Spinal cord (tissue), 10 donors: ENCODE data around the gene CCDC86. TPM values are rescaled to one million over a fixed set of nuclear protein-coding genes. Genes with fewer than 3 reads are reported as not detected.

ENCODE experiments used
- DNase-seq, 6 donors: peaks; one replicate each; pipeline versions ENCODE4 v3.0.0 to v3.0.0-alpha.2; 2013 to 2015; ENCODE audit warnings: low spot score in 6 of 6, low read depth in 4 of 6
- H3K27ac ChIP-seq: one replicate; pipeline ENCODE4 v1.5.1; 2013; ENCODE audit warnings: low read depth, low read length, control low read depth
- H3K27me3 ChIP-seq: one replicate; pipeline ENCODE4 v1.6.1; 2013; ENCODE audit warnings: low read length; ENCODE audit not compliant: control insufficient read depth, insufficient read depth
- H3K36me3 ChIP-seq: one replicate; pipeline ENCODE4 v1.6.1; 2013; ENCODE audit warnings: low read length; ENCODE audit not compliant: control insufficient read depth, insufficient read depth
- H3K4me1 ChIP-seq: one replicate; pipeline ENCODE4 v1.6.1; 2013; ENCODE audit warnings: low read length; ENCODE audit not compliant: control insufficient read depth, insufficient read depth
- H3K4me3 ChIP-seq: one replicate; pipeline ENCODE4 v1.5.1; 2013; ENCODE audit warnings: low read depth, low read length, control low read depth
- H3K9me3 ChIP-seq: one replicate; pipeline ENCODE4 v1.6.1; 2013; ENCODE audit warnings: low read length; ENCODE audit not compliant: control insufficient read depth, insufficient read depth
- WGBS: methylation state at CpG from one replicate; pipeline ENCODE4 v1.1.5; 2013; ENCODE audit warnings: missing lambda C conversion rate; ENCODE audit not compliant: insufficient coverage; 5-methylcytosine and 5-hydroxymethylcytosine counted together
- polyA plus RNA-seq, 2 donors: library from polyadenylated mRNA; unstranded; fragments of 120-200 nt; gene quantifications; one replicate each; pipeline ENCODE4 v1.2.1, GENCODE V29; 2013; ENCODE audit not compliant: insufficient read length in 2 of 2
- total RNA-seq, 2 donors: library from RNA; depleted of rRNA in 1 of 2; stranded (reverse); fragments of 120-200 nt in 1 of 2; fragments of >200 nt in 1 of 2; gene quantifications; one replicate each; pipeline versions ENCODE4 v1.2.3 to v1.2.4, GENCODE V29; 2013 to 2014
- donor health status: healthy.

The CCDC86 gene
- total and polyA plus RNA-seq, 4 donors = 6.5 to 19.8 (median 14.4) TPM

DNA sequence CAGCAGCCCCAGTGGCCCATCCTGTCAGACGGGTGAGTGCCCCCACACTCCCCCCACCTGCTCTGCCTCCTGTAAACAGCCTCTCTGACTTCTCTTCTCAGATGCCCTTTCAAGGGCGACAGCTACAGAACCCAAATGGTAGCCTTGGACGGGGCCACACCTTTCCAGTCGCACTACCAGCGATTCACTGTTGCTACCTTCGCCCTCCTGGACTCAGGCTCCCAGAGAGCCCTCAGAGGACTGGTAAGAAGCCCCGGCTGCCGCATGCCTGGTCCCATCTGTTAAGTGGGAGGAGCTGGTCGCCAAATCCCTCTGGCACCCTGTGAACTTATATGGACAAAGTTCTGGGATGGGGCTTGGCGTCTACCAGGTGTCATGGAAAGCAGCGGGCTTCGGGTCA lies 31.6 kb downstream of the CCDC86 start:
- Histone ChIP-seq H3K4me1 (peaks cover 32% of the 10 kb centered on the region), H3K4me3 (no peak overlapping the region), H3K9me3 (no peaks in the 10 kb centered on the region), H3K27me3 (no peaks in the 10 kb centered on the region), H3K36me3 (peaks cover 14% of the 10 kb centered on the region), H3K27ac (no peak overlapping the region)
- DNase-seq = no peak
- 91% methylated on average over 7 of the region's 12 CpGs for WGBS

DNA sequence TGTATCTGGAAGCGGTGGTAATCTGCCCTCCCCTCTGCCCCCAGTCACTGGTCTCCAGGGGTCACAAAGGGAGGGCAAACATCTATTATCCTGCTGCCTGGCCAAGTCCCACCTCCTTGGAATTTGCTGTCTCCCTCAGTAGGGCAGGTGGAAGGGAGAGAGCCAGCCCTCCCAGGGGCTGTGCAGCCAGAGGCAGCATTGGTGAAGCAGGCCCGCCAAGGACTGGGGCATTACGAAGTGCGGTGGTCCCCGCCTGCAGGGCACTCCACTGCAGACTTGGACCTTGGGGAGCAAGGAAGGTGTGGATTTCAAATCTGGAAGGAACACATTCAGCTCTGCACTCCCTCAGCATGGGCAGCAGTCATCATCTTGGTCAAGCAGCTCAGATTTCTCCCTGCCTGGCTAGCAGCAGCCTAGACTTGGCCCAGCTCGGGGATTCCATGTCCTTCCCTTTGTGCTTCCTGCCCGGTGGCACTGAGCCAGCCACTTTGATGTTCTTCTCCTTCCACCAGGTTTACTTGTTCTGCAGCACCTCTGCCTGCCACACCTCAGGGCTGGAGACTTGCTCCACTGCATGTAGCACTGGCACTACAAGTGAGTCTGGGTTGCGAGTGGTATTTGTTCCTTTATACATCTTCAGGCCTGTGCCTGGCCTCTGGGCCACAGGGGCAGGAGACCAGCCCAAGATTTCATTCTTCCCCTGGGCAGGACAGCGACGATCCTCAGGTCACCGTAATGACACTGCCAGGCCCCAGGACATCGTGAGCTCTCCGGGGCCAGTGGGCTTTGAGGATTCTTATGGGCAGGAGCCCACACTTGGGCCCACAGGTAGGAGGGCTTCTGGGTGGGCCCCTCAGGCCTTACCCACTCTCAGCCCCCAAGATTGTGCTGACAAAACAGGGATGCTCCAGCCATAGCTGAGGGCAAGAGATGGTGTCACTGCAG lies 32.8 kb downstream of the CCDC86 start:
- no peaks in the 10 kb centered on the region for H3K9me3 ChIP-seq
- 99% methylated on average over 12 of the region's 13 CpGs for WGBS
- H3K4me3 ChIP-seq = no peak overlapping the region
- DNase-seq = no peak
- no peaks in the 10 kb centered on the region for H3K27me3 ChIP-seq
- no peak overlapping the region for H3K27ac ChIP-seq
- H3K4me1 ChIP-seq = peaks cover 28% of the 10 kb centered on the region
- H3K36me3 ChIP-seq = peaks cover 14% of the 10 kb centered on the region

DNA sequence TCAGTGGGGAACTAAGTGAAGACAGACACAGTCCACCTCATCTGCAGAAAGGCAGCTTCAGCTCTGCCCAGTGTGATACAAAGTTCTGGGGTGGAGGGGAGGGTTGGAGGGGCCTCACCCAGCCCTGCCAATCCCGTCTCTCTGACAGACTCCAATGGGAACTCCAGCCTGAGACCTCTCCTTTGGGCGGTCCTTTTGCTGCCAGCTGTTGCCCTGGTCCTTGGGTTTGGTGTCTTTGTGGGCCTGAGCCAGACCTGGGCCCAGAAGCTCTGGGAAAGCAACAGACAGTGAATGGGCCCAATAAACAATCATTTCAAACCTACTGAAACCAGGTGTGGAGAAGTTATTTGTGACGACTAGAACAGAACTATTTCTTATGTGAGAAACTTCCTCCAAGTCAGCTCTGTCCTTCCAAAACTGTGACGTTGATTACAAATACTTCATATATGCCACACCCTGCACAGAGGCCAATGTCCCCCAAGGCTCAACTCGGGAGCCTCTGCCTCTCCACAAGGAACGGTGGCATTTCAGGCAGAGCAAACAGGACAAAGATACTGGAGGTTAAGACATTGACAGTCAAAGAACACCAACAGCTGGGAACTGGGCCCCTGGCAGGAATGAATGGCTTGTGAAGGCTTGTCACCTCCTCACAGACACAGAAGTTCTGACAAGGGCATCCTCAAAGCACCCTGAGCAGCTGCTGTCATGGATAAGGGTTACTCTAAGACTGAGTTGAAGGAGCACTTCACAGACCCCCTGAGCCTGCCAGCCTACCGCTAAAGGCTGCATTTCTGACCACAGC lies 33.7 kb downstream of the CCDC86 start:
- H3K9me3 ChIP-seq = no peaks in the 10 kb centered on the region
- no peak for DNase-seq
- WGBS = 98% methylated on average over 5 of the region's 7 CpGs
- H3K27me3 ChIP-seq = no peaks in the 10 kb centered on the region
- no peak overlapping the region for H3K4me3 ChIP-seq
- H3K4me1 ChIP-seq = peaks cover 28% of the 10 kb centered on the region
- peaks cover 17% of the 10 kb centered on the region for H3K36me3 ChIP-seq
- no peak overlapping the region for H3K27ac ChIP-seq

DNA sequence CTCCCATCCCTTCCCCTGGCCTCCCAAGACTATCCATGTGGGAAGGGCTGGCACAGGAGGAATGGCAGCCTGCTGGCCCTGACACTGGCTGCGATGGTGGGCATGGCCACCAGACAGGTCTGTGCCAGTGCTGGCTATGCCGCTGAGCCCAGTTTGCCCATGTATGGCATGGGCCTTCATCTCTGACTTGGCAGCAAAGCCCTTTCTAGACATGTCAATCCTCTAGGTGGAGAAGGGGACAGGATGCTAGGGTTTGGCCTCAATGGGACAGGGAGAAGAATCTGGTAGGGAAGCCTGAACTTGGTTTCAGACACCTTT lies 34.2 kb downstream of the CCDC86 start:
- no peaks in the 10 kb centered on the region for H3K9me3 ChIP-seq
- peaks cover 26% of the 10 kb centered on the region for H3K4me1 ChIP-seq
- no peaks in the 10 kb centered on the region for H3K27me3 ChIP-seq
- no peak overlapping the region for H3K27ac ChIP-seq
- peaks cover 19% of the 10 kb centered on the region for H3K36me3 ChIP-seq
- H3K4me3 ChIP-seq = no peak overlapping the region
- 93% methylated on average over 2 of the region's 2 CpGs for WGBS
- DNase-seq = no peak

DNA sequence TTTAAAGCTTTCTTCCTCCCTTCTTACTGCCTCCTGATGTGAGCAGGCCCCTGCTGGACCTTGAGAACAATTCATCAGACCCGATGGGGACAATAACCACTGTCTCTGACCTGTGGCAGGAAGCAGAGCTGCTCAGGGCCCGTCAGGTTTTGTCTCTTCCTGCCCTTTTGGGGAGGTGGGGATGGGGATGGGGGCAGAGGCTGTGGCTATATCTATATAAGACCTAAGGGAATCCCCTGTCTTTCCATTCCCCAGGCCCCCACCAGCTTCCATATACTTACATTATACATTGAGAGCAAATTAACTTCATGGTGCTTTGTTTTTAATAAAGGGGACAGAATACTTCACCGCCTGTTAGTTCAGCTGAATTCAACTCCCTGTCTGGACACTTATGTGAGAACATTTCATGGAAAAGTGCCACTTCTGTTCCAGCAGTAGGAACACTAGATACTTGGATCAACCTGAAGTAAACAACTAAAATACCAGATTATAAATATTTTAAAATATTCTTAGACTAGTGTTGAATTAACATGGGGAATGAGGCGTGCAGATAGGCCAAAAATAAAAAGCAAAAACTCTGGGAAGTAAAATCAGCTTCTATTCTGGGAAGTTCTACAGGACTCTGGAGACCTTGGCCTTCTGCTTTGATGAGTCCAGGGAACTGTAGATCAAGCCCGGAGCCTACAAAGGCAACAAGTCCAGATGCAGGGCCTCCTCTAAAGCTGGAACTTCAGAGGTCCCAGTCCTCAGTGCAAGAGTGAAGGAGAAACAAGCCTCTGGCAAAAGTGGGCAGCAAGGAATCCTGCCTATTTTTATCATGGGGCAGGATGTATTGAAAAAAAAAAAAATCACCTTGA lies 36.6 kb downstream of the CCDC86 start:
- H3K27ac ChIP-seq = peak overlapping the region; percentile 10
- no peaks in the 10 kb centered on the region for H3K27me3 ChIP-seq
- no peaks in the 10 kb centered on the region for H3K9me3 ChIP-seq
- DNase-seq = no peak
- peaks cover 11% of the 10 kb centered on the region for H3K4me1 ChIP-seq
- WGBS = 63% methylated on average over 3 of the region's 5 CpGs
- H3K4me3 ChIP-seq = no peak overlapping the region
- H3K36me3 ChIP-seq = peaks cover 19% of the 10 kb centered on the region

DNA sequence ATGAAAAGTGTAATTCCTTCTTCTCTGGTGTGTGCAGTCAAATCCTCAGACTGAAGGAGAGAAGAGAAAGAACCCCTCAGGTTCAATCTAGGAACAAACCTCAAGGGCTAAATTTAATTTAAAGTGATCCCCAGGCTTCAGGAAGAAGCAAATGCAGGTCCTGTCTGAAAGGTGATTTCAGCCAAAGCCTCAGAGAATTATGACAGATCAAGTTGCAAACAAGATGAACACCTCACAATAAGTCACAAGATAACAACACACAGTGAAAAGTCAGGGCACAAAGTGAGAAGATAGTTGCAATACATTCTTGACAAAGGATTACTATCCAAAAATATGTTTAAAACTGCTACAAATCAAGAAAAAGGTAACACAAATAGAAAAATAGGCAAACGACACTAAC lies 37.2 kb downstream of the CCDC86 start:
- no peak for DNase-seq
- H3K27me3 ChIP-seq = no peaks in the 10 kb centered on the region
- WGBS = no CpG with 5 or more reads among the region's 1 CpG
- peaks cover 19% of the 10 kb centered on the region for H3K36me3 ChIP-seq
- peaks cover 11% of the 10 kb centered on the region for H3K4me1 ChIP-seq
- peak overlapping the region; percentile 10 for H3K27ac ChIP-seq
- H3K4me3 ChIP-seq = no peak overlapping the region
- no peaks in the 10 kb centered on the region for H3K9me3 ChIP-seq

DNA sequence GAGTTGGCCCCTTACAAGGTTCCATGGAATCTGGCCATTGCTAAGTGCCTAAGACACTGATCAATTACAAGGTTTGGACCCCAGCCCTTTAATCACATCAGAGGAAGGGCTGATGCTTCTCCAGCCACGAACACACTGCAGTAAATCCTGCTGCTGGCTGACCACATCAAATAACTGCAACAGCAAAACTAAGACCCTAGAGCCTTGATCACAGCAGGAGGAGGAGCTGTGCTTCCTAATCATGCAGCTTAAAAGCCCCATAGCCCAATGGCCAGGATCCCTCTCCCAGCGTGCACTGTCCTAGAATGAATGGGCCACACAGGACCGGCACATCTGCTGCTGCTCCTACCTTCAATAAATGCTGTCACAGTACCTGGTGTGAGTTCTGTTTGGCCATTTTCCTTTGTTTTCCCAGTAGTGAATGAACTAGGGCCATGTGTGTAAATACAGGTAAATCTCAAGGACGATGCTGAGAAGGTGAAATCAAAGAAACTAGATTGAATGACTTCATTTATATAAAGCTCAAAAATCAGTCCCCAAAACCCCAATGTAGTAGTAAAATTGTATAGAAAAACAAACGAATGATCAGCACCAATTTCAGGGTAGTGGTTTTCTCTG lies 38.2 kb downstream of the CCDC86 start:
- Histone ChIP-seq H3K27me3 (no peaks in the 10 kb centered on the region), H3K4me1 (peaks cover 8% of the 10 kb centered on the region), H3K9me3 (no peaks in the 10 kb centered on the region), H3K27ac (no peak overlapping the region), H3K4me3 (no peak overlapping the region), H3K36me3 (peaks cover 12% of the 10 kb centered on the region)
- 44% methylated on average over 2 of the region's 5 CpGs for WGBS
- peak in 1 of 6 donors; percentile 41 for DNase-seq

DNA sequence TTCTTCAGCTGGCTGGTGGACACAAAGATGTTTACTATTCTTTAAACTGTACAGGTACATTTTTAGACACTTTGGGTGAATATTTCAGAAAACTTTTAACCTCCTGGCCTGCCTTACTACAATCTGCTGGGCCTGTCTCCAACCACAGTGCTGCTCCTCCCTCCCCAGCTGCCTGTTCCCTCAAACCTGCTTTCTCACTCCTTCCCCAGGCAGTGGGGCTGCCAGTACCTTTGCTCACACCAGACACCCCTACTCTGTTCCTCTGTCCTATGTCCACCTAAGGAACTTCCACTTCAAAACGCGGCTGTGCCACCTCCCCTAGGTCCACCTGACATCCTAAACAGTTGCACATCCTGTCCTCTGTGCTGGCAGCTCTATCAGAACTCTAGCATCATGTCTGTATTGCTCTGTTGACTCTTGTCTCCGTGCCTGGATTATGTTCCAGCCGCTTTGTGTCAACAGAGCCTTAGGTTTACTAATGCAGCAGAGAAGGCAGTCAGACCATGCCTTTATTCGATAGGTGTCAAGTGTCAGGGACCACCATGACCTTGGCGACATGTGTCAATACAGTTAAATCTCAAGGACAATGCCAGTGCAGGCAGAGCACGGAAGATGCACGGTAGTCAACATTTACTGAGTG lies 38.9 kb downstream of the CCDC86 start:
- H3K4me1 ChIP-seq = peaks cover 8% of the 10 kb centered on the region
- H3K27me3 ChIP-seq = no peaks in the 10 kb centered on the region
- peak overlapping the region; percentile 3 for H3K27ac ChIP-seq
- H3K4me3 ChIP-seq = no peak overlapping the region
- H3K36me3 ChIP-seq = peaks cover 8% of the 10 kb centered on the region
- no peaks in the 10 kb centered on the region for H3K9me3 ChIP-seq
- no peak for DNase-seq
- 77% methylated on average over 8 of the region's 8 CpGs for WGBS
